ENCODE data around the gene ASB7. TPM values are rescaled to one million over a fixed set of nuclear protein-coding genes. Genes with fewer than 3 reads are reported as not detected.
A peak's percentile ranks its signal among the peaks of the same experiment; 100 is the strongest.

The ASB7 gene, protein sequence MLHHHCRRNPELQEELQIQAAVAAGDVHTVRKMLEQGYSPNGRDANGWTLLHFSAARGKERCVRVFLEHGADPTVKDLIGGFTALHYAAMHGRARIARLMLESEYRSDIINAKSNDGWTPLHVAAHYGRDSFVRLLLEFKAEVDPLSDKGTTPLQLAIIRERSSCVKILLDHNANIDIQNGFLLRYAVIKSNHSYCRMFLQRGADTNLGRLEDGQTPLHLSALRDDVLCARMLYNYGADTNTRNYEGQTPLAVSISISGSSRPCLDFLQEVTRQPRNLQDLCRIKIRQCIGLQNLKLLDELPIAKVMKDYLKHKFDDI
- total RNA-seq, result 10 to 100 TPM; 13.0 to 17.9 TPM
- 28.3 to 53.0 reads per million in 2 donors for total RNA-seq

DNA sequence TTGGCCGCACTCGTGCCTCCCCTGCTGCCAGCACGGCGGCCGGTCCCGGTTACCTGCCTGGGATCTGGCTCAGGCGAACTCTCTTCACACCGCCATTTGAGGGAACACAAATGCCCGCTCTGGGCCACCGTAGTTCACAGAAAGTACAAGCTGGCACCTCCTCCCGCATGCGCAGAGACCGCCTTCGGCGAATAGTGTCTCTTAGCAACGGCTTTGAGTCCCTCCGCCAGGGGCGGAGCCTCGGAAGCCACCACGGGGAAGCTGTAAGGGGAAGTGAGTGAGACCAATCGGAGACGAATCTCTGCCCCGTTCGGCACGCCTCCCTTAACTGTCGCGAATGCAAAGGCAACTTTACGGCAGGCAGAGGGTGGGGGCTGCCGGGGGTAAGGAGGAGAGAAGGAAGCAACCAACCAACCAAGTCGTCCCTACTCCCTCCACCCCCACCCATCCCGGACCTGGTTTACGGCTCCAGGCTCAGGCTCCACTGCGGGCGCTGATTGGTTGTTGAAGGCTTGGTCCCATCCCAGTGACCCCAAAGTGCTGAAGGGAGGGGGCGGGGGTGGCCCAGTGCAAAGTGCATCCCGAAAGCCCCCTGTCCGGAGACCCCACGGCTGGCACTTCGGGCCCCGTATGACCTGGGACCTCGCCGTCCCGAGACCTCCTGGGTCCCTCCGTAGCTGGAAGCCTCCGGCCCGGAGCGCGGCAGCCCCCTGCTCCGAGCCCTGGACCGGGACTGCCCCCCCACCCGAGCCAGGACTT, at the start of gene ASB7, which contains the start of gene LINS1:
TSS of gene ASB7 (plus strand) at position 526 of the 759 bp plus-strand sequence. CDS start 9,628 bp downstream, outside the sequence.
TSS of gene LINS1 (minus strand) at position 121 of the 759 bp plus-strand sequence. CDS start 21,342 bp downstream, outside the sequence.
- Mint-ChIP-seq H3K4me1 (peaks cover 33% of the 10 kb centered on the region), H3K4me3 (no peak within 1 kb of the TSS), H3K27ac (no peak within 1 kb of the TSS), H3K36me3 (ENCODE audit: low read depth) (no peaks in the 10 kb centered on the region), H3K27me3 (no peaks in the 10 kb centered on the region)
- DNase-seq, result peak; percentile 98 to 99 (median 99)
- ATAC-seq, result peak; percentile 92
- H3K9me3 ChIP-seq (ENCODE audit: control insufficient read depth, low read length, poor library complexity, severe bottlenecking), result no peaks in the 10 kb centered on the region

DNA sequence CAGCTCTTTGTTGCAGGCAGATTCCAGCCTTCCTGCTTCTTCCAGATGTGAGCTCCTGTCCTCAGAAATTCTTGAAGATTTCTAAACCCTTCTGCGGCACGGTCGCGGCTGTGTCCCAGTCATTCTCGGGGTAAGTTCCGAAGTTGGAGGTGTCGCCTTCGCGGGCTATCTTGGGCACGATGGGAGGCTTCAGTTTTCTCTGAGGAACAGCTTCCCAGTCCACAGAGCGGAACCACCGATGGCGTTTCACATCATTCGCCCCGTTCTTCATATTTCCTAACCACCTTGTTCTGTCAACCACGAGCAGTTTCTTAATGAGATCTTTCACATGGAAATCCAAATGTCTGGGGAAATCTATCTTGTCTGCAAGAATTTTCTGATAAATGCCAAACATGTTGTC, 48.9 kb upstream of the ASB7 start:
- ATAC-seq, result no peak
- Mint-ChIP-seq H3K27ac (no peak overlapping the region), H3K27me3 (no peaks in the 10 kb centered on the region), H3K4me3 (no peak overlapping the region), H3K4me1 (no peaks in the 10 kb centered on the region), H3K36me3 (ENCODE audit: low read depth) (no peaks in the 10 kb centered on the region)
- DNase-seq, result no peak
- no peaks in the 10 kb centered on the region for H3K9me3 ChIP-seq (ENCODE audit: control insufficient read depth, low read length, poor library complexity, severe bottlenecking)

DNA sequence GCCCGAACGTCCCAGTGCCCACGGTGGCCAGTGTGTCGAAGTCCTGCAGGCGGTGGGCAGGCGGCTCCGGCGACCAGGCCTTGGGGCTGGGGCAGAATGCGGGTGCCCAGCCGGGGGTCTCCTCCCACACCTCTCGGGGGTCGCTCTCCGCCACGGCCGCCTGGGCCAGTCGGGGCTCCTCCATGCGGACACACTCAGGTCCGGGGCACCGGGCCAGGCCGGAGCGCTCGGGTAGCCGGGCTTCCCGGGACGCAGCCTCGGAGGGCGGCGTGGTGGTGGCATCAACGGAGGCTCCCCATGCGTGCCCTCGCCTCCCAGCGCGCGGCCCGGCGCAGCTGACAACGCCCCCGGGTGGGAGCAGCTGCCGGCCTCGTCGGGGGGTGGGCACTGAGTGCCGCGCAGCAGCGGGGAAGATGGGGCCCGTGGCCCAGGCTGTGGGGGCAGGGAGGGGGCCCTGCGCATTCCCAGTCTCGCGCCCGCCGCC, 43.6 kb upstream of the ASB7 start:
- no peak overlapping the region for H3K27ac Mint-ChIP-seq
- H3K36me3 Mint-ChIP-seq (ENCODE audit: low read depth), result peaks cover 4% of the 10 kb centered on the region
- ATAC-seq (no peak), DNase-seq (no peak)
- H3K9me3 ChIP-seq (ENCODE audit: control insufficient read depth, low read length, poor library complexity, severe bottlenecking), result no peaks in the 10 kb centered on the region
- no peaks in the 10 kb centered on the region for H3K27me3 Mint-ChIP-seq
- no peak overlapping the region for H3K4me3 Mint-ChIP-seq
- H3K4me1 Mint-ChIP-seq, result peaks cover 12% of the 10 kb centered on the region

DNA sequence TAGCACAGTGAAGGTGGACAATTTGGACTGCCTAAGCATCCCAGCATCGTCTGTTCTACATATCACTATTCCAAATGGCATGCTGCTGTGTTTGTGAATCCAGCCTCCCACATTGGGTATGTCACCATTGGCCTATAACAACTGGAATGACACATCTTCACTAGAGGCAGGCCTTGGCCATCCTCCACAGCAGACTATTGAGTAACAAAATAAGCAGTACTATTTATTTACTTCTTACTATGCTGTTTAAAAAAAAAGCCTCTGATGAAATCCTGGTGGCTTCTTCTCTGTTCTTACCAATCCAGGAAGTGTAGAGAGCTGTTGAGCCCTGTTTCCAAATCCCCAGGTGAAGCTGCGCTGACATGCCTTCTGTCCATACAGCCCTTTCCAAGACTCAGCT, 43.1 kb upstream of the ASB7 start:
- no peaks in the 10 kb centered on the region for H3K27me3 Mint-ChIP-seq
- no peak for ATAC-seq

DNA sequence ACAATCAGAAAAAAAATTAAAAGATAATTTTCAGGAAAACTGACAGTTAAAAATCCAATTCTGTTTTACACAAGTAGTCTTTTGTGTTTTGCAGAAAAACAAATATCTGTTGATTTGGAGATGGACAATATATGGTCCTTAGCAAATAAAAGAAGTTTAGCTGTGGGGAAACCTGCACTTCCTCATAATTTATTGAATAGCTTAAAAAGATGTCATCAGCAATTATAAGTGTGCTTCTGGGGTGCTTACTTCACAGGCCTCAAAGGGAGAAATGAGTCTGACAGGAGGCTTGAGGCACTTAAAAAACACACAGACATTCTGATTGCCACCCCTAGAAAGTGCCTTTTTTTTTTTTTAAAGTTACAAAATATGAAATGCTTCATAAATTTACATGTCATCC, 42.1 kb upstream of the ASB7 start:
- H3K4me1 Mint-ChIP-seq, result peaks cover 14% of the 10 kb centered on the region
- ATAC-seq, result no peak
- DNase-seq, result no peak
- no peaks in the 10 kb centered on the region for H3K9me3 ChIP-seq (ENCODE audit: control insufficient read depth, low read length, poor library complexity, severe bottlenecking)
- peaks cover 5% of the 10 kb centered on the region for H3K36me3 Mint-ChIP-seq (ENCODE audit: low read depth)
- H3K4me3 Mint-ChIP-seq, result no peak overlapping the region
- no peaks in the 10 kb centered on the region for H3K27me3 Mint-ChIP-seq
- peak overlapping the region; percentile 53 for H3K27ac Mint-ChIP-seq

More for the DNA sequence above, 43.1 kb upstream of the ASB7 start:
- DNase-seq, result no peak
- H3K4me3 Mint-ChIP-seq, result no peak overlapping the region
- peaks cover 12% of the 10 kb centered on the region for H3K4me1 Mint-ChIP-seq
- H3K36me3 Mint-ChIP-seq (ENCODE audit: low read depth), result peaks cover 4% of the 10 kb centered on the region
- no peak overlapping the region for H3K27ac Mint-ChIP-seq
- no peaks in the 10 kb centered on the region for H3K9me3 ChIP-seq (ENCODE audit: control insufficient read depth, low read length, poor library complexity, severe bottlenecking)

DNA sequence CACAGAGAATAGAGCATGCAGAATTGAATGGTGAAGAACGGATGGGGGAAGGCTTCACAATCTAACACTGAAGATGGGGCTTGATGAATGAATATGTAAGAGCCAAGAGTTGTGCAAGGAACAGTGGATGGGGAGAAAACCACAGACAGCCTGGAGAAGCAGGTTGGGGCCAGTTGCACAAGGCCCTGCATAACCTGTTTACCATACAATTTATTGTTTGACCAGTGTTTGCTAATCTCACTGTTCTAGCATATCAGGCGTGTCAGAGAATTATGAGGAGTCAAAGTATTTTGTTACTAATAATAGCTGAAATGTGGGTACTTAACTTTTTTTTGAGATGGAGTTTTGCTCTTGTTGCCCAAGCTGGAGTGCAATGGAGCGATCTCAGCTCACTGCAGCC, 36.8 kb upstream of the ASB7 start:
- Mint-ChIP-seq H3K36me3 (ENCODE audit: low read depth) (peaks cover 6% of the 10 kb centered on the region), H3K4me3 (no peak overlapping the region), H3K27me3 (no peaks in the 10 kb centered on the region), H3K4me1 (peaks cover 23% of the 10 kb centered on the region), H3K27ac (no peak overlapping the region)
- ATAC-seq (no peak), DNase-seq (no peak)
- H3K9me3 ChIP-seq (ENCODE audit: control insufficient read depth, low read length, poor library complexity, severe bottlenecking), result no peaks in the 10 kb centered on the region

DNA sequence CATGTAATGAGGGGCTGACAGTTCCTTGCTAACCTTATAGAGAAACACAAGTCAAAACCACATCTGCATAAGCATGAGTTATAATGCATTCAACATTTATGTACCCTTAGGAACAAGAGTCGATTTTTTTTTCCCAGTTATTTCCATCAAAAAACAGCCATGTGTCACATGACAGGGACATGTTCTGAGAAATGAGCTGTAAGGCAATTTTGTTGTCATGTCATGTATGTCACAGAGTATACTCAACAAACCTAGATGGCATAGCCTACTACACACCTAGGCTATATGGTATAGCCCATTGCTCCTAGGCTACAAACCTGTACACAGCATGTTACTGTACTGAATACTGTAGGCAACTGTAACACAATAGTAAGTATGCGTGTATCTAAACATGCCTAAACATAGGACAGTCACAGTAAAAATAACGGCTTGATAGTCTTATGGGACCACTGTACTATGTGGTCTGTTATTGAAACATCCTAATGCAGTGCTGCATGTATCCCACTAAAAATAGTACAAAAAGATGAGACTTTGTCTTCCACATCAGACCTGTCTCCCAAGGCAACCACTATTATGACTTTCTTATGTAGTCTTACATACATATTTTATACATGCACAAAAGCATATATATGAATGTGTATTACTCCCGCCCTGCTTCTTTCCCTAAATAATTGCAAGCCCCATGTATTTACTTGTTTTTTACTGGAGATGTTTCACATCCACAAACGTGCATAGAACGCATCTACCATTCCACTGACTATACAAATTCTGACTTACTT, 35.4 kb upstream of the ASB7 start:
- H3K36me3 Mint-ChIP-seq (ENCODE audit: low read depth), result peaks cover 5% of the 10 kb centered on the region
- H3K27me3 Mint-ChIP-seq, result no peaks in the 10 kb centered on the region
- H3K4me1 Mint-ChIP-seq, result peaks cover 30% of the 10 kb centered on the region
- H3K9me3 ChIP-seq (ENCODE audit: control insufficient read depth, low read length, poor library complexity, severe bottlenecking), result no peaks in the 10 kb centered on the region
- no peak overlapping the region for H3K27ac Mint-ChIP-seq
- H3K4me3 Mint-ChIP-seq, result no peak overlapping the region
- no peak for ATAC-seq
- DNase-seq, result no peak

DNA sequence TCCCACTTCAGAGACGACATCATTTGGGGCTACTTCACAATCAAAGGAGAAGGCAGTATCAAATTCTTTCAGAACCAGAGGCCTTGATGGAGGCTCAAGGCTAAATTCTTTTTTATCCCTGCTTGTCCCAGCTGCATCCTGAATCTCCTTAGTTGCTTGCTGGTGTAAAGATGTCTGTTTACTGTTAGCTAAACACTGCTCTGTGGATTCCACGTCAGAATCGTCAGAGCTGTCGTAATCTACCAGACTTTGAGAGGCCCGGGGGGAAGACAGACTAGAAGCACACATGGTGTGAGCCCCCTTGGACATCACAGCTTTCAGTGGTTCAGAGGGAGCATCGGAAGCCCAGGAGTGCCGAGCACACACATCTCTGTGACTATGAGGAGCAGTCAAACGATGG, 33.0 kb upstream of the ASB7 start:
- Mint-ChIP-seq H3K4me1 (peaks cover 23% of the 10 kb centered on the region), H3K27ac (no peak overlapping the region), H3K27me3 (no peaks in the 10 kb centered on the region), H3K4me3 (no peak overlapping the region), H3K36me3 (ENCODE audit: low read depth) (peaks cover 2% of the 10 kb centered on the region)
- no peak for ATAC-seq
- no peak for DNase-seq
- no peaks in the 10 kb centered on the region for H3K9me3 ChIP-seq (ENCODE audit: control insufficient read depth, low read length, poor library complexity, severe bottlenecking)

DNA sequence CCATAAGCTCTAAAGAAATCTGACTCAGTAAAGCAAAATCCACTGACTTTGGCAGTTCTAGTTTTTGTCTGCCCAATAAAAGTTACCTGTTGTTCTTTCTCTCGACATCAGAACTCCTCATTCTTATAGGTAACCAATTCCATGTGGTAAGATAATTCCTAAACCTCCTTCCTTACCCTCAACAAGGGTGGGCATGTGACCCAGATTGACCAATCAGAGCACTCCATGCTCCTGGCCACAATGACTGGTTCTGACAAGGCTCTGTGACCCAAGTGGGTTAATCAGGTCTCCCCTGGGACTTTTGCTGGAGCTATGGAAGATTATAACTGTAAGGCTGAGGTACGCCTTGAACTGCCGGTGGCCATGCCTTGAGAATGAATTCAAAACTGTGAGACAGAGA, 32.1 kb upstream of the ASB7 start:
- ATAC-seq, result no peak
- Mint-ChIP-seq H3K27me3 (no peaks in the 10 kb centered on the region), H3K36me3 (ENCODE audit: low read depth) (peaks cover 2% of the 10 kb centered on the region), H3K4me3 (no peak overlapping the region), H3K4me1 (peaks cover 24% of the 10 kb centered on the region), H3K27ac (peak overlapping the region; percentile 79)
- no peaks in the 10 kb centered on the region for H3K9me3 ChIP-seq (ENCODE audit: control insufficient read depth, low read length, poor library complexity, severe bottlenecking)
- no peak for DNase-seq

DNA sequence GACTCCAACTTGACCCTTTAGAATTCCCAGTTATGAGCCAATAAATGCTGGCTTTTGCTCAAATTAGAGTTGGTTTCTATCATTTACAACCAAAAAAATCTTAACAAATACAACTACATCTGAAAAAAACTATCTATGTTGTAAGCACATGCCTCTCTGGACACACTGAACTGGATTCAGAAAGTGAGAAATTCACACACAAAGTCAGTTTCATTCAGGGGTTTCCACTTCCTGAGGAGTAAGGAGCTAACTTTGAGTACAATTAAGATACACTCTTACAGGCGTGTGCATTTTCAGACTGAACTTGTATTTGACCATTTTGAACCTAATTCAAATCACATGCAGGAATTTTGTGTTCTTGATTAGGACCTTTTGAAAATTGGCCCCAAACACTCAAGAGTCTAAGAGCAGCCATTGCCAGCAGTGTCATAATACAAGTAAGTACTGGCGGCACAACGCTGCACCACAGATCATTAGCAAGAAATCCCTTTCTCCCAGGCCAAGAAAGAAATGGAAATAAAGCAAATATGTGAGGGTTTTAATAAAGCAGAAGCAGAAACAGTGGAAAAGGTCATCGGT, 31.6 kb upstream of the ASB7 start:
- DNase-seq, result no peak
- H3K4me3 Mint-ChIP-seq, result peak overlapping the region; percentile 72
- ATAC-seq, result no peak
- H3K27ac Mint-ChIP-seq, result peak overlapping the region; percentile 79
- no peaks in the 10 kb centered on the region for H3K27me3 Mint-ChIP-seq
- peaks cover 26% of the 10 kb centered on the region for H3K4me1 Mint-ChIP-seq
- peaks cover 2% of the 10 kb centered on the region for H3K36me3 Mint-ChIP-seq (ENCODE audit: low read depth)
- no peaks in the 10 kb centered on the region for H3K9me3 ChIP-seq (ENCODE audit: control insufficient read depth, low read length, poor library complexity, severe bottlenecking)

DNA sequence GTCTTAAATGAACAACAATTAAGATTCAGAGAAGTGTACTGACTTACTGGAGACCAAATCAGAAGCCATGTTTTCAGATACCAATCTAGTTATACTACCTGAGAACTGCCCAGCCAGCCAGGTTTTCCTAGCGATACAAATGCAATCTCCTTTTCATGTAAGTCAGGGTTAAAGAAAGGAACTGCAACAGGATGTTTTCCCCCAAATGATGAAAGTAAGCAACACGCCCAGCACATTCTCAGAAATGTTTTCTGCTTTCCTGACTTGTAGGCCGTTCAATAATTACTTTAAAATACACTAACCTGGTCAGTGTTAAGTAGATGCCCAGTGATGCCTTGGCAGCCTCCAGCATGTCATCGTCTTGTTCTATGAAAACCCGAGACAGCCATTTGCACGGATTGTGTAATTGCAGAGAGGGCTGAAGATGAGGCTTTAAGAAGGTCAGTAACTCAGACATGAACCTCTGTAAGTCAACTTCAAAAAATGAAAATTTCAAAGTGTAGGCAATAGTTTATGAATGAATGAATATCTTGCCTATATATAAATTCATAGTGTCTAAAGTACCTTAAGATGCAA, 30.7 kb upstream of the ASB7 start:
- H3K9me3 ChIP-seq (ENCODE audit: control insufficient read depth, low read length, poor library complexity, severe bottlenecking), result no peaks in the 10 kb centered on the region
- DNase-seq (no peak), ATAC-seq (peak; percentile 27)
- H3K27me3 Mint-ChIP-seq, result no peaks in the 10 kb centered on the region
- peak overlapping the region; percentile 77 for H3K4me3 Mint-ChIP-seq
- peak overlapping the region; percentile 79 for H3K27ac Mint-ChIP-seq
- peaks cover 33% of the 10 kb centered on the region for H3K4me1 Mint-ChIP-seq
- H3K36me3 Mint-ChIP-seq (ENCODE audit: low read depth), result peaks cover 2% of the 10 kb centered on the region

DNA sequence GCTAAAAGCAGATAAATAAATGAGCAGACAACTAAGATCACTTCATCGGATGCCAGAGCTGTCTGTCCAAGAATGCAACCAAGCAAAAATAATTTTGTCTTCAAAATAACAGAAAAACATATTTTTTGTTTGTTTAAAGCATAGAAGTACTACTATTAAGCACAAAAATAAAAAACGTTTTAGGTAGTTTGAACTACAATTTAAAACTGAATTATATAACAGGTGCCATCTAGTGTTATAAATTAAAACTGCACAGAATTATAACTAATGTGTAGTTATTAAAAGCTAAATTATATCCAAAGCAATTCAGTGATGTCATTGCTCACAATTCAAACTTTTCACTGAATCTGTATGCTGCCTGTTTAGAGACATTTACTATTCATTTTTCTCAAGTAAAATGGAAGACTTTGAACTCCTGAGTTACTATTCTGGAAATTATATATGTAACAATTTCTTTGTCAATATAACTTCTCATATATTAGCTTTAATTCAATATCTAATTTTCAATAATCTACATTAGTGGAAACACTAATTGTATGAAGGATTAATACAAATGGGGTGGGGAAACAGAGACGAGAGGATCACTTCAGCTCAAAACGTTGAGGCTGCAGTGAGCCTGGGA, 29.9 kb upstream of the ASB7 start:
- Mint-ChIP-seq H3K36me3 (ENCODE audit: low read depth) (peaks cover 2% of the 10 kb centered on the region), H3K4me3 (no peak overlapping the region)
- ATAC-seq, result peak; percentile 62

More for the DNA sequence above, 29.9 kb upstream of the ASB7 start:
- Mint-ChIP-seq H3K4me1 (peaks cover 36% of the 10 kb centered on the region), H3K27ac (peak overlapping the region; percentile 79), H3K27me3 (no peaks in the 10 kb centered on the region)
- no peaks in the 10 kb centered on the region for H3K9me3 ChIP-seq (ENCODE audit: control insufficient read depth, low read length, poor library complexity, severe bottlenecking)
- DNase-seq, result no peak
